HG03135 (cell line): Measurements from ENCODE around the gene NMNAT2.
"Not testable (repeated sequence)": the region's sequence is repeated elsewhere in the genome, so short reads cannot be mapped to it uniquely, and the experiment has no call there.

Experiments used
- ATAC-seq: cut with Tn5 transposase; IDR thresholded peaks from one replicate; pipeline ENCODE4 v1.9.1; 2021; ENCODE audit warnings: mild to moderate bottlenecking, moderate library complexity; ENCODE audit not compliant: unreplicated experiment

NMNAT2 gene

GRCh38 chr1:183291216-183291762, 126.9 kb downstream of the NMNAT2 start:
- ATAC-seq = no peak

DNA sequence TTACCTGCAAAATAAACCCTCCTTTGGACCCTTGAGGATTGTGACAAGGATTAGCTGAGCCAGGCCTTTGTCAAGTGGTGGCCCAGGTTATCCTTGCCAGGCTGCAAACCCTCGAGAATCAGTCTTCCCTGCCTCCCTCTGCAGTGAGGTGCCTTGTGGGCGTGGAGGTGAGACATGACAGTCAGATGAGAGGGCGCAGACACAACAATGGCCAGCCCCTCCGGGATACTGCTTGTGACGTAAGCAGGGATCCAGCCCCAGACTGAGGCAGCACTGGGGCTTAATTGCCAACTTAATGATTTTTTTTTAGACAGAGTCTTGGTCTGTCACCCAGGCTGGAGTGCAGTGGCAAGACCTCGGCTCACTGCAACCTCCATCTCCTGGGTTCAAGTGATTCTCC, 127.6 kb downstream of the NMNAT2 start:
- no peak for ATAC-seq

- no peak for ATAC-seq
Measured at GRCh38 chr1:183289051-183289496, 129.1 kb downstream of the NMNAT2 start.

DNA sequence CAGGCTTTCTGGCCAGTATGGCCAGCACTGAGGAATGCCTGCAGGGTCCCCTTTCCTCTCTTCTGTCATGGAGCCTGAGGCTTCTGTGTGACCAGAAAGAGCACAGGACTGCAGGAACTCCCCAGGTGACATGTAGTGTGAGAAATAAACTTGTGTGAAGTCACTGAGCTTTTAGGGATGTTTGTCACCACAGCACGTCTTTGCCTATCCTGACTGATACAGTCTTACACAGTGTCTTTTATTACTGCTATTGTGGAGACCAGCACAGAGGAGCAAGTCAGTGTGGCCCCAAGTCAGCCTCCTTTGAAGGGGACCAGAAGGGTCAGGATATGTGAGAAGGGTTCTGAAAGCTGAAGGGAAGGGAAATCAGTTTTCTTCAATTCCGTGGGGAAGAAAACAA, 129.6 kb downstream of the NMNAT2 start:
- ATAC-seq = no peak

DNA sequence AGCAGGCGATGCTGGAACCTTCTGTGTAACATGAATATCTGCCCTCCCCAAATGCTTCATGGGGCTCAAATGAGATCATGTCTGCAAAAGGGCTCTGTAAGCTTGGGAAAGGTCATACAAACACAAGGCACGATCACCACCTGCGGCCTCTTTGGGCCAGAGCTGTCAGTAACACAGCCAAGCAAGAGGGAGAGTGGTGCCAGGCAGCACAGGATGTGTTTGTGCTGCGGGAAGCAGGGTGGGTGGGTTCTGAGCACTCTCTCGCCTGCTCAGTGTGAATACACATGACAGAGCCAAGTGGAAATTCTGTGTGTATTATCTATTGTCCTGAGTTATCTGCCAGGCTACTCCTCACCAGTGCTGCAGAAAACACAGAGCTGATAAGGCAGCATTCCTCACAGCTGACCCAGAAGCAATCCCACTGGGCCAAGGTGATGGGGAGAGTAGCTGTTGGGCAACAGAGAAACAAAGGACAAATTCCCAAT, 130.9 kb downstream of the NMNAT2 start:
- ATAC-seq = no peak

DNA sequence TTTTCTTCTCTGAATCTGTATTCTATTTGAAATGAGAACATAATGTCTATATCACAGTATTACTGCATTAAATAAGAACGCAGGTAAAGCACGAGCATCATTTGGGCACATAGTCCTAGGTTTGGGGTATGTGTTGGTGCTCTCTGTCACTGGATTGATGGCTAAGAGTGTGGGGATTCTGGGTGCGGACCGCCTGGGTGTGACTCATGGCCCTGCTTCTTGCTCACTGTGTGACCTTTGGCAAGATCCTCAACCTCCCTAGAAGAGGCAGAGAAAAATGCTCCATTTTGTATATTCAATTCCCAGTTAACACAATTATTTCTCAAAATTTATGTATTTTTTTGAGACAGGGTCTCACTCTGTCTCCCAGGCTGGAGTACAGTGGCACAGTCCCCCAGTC, 132.4 kb downstream of the NMNAT2 start:
- ATAC-seq = no peak

- no peak for ATAC-seq
Measured at GRCh38 chr1:183285256-183285655, 132.9 kb downstream of the NMNAT2 start.

- ATAC-seq = no peak
Measured at GRCh38 chr1:183284086-183284485, 134.1 kb downstream of the NMNAT2 start.

DNA sequence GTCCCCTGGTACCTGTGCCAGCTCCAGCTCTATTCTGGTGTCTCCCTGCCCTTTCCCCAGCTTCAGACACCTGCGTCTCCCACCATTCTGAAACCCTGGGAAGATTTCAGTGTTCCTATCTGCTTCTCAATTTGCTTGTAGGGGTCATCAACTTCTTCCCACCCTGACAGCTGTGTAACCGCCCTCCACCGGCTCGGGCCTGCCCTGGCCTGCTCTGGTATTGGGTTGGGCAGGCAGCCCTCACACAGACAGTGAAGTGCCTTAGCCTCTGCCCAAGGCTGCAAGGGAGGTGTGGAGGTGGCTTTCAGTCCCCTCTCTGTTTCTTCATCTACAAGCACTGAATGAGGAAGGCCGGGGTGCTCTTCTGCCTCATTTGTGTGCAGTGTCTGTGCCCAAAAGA, 134.9 kb downstream of the NMNAT2 start:
- no peak for ATAC-seq

DNA sequence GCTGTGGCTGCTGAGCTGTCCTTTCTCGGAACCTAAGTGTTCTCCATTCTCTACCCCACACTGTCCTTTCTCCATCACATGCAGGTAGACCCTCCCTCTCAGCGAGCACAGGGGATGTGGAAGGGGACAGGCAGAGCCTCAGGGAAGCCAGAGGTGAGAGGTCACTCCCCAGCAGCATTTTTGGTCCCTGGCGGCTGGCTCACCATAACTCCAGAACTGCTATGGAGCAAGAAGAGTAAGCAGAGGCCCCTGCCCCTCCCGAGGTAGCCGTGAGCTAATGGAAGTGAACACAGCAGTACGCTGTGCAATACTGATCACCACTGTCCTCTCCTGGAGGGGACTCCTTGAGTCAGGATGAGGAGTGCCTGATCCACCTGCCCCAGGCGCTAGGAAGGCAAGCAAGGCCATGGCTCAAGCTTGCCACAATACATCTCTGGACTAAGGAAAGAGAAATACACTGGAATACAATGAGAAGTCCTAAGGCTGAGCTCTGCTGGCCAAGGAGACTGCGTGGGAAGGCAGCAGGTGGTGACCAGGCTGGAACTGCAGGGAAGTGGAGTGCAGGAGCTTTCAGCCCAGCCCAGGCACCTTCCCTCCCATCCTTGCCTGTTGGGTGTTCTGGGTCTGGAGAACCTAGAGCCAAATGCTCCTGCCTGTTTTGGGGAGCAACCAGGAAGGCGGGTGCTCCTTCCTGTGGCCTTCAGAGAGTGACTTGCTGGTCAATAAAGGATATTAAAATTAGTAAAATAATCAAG, 135.9 kb downstream of the NMNAT2 start:
- ATAC-seq = no peak

DNA sequence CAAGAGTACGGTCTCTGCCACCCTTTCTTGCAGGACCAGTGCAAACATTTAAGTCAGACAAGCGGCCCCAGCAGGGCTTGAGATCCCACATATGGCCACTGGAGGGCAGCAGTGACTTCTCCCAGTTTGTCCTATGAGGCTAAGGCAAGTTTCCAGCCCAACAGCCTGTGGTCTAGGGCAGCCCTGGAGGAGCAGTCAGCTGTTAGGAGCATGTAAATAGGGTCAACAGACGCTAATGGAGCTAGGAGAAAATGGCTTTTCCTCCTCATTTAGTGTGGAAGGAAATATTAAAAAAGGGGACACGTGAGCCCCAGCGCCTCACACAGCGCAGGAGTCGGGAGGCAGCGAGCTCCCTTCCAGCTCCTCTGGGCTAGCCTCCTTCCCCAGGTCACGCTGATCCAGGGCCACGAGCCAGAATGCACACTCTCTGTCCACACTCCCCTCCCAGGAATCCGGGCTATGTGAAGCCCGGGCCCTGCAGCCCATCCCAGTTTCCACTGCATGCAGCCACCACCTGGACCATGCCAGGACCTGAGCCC, 136.6 kb downstream of the NMNAT2 start:
- no peak for ATAC-seq

- ATAC-seq = no peak
Measured at GRCh38 chr1:183281039-183281438, 137.1 kb downstream of the NMNAT2 start.

GRCh38 chr1:183279835-183280234, 138.3 kb downstream of the NMNAT2 start:
- ATAC-seq = no peak

- no peak for ATAC-seq
Measured at GRCh38 chr1:183278739-183279591, 139.2 kb downstream of the NMNAT2 start.

GRCh38 chr1:183277821-183278738, 140.1 kb downstream of the NMNAT2 start:
- ATAC-seq = no peak

DNA sequence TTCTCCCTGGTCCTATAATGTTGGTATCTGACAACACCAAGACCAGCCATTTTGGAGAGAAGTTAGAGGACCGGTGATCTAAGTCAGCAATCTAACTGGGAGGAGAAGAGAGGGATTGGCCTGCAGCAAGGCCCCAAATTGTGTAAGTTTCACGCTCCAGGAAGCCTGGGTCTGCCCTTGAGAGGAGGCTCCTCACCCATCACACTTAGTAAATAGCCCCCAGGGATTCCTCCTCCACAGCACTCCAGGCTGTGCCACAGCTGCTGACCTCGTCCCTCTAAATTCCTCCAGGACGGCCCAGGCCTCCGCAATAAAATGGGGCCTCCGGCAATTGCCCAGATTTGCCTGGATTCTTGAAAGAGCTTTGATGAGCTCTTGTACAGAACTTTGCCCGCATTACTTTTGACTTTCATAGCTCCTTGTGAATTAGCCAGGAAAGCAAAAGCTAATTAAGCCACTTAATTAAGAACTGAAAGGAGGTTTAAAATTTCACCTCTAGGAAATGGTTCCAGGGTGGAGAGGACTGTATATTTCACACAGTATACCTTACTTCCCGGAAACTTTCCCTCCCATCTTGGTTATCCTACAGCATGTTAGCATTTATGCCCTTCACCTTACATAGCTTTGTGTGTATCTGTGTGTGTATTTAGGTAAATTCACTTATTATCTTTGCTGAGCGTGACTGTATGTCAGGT, 141.6 kb downstream of the NMNAT2 start:
- no peak for ATAC-seq

- no peak for ATAC-seq
Measured at GRCh38 chr1:183275322-183275721, 142.9 kb downstream of the NMNAT2 start.

DNA sequence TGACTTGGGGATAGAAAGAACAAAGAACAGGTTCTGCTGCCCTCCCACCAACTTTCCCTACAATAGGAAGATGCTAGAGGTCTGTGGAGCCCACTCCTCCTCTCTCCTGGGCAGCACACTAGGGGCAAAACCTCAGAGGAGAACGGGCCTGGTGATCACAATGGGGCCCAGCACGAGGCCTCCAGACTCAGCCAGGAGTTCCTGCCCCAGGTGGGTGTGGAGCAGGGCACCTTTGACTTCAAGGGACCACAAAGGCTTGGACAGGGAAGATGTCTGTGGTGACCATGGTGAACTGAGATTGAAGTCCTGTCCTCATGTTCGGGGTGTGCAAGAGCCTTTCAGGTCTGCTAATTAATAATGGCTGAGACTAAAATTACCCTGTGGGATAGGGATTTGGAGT, 143.3 kb downstream of the NMNAT2 start:
- ATAC-seq = no peak

- ATAC-seq = not testable (repeated sequence)
Measured at GRCh38 chr1:183273984-183274383, 144.2 kb downstream of the NMNAT2 start.

- no peak for ATAC-seq
Measured at GRCh38 chr1:183273300-183273699, 144.9 kb downstream of the NMNAT2 start.
